ENCODE data around the gene TDO2. TPM values are rescaled to one million over a fixed set of nuclear protein-coding genes. Genes with fewer than 3 reads are reported as not detected.
A peak's percentile ranks its signal among the peaks of the same experiment; 100 is the strongest.
"Not testable (repeated sequence)": the region's sequence is repeated elsewhere in the genome, so short reads cannot be mapped to it uniquely, and the experiment has no call there.

TDO2 gene
- 0.29 and 0.45 TPM in 2 replicates for total RNA-seq (2014; rRNA removed; shearing (Covaris generic))
- polyA plus RNA-seq (2015; cell fraction: cytosol; rRNA removed): 0.35 and 0.36 TPM in 2 replicates
- 2.3 and 5.6 TPM in 2 replicates for polyA plus RNA-seq (2015; cell fraction: nucleus; rRNA removed)

- in situ Hi-C loops (cut with HindIII; ENCODE audit: low pct_unique_long_range_greater_than_20kb, low sequenced_read_pairs): no loop called here
- no peak for DNase-seq (ENCODE audit: low read depth, low spot score)
Measured at GRCh38 chr4:155903453-155903852, at the start of gene TDO2. Gene TDO2, plus strand, starts transcription at chr4:155903696. Its CDS starts 63 bp downstream, at chr4:155903759.

- in situ Hi-C loops (cut with HindIII; ENCODE audit: low pct_unique_long_range_greater_than_20kb, low sequenced_read_pairs): no loop called here
- peak; percentile 41 for DNase-seq (ENCODE audit: low read depth, low spot score)
Measured at GRCh38 chr4:155854582-155855226, 48.8 kb upstream of the TDO2 start.

GRCh38 chr4:155855897-155856296, 47.6 kb upstream of the TDO2 start:
- in situ Hi-C loops (cut with HindIII; ENCODE audit: low pct_unique_long_range_greater_than_20kb, low sequenced_read_pairs): no loop called here
- no peak for DNase-seq (ENCODE audit: low read depth, low spot score)

- in situ Hi-C loops (cut with HindIII; ENCODE audit: low pct_unique_long_range_greater_than_20kb, low sequenced_read_pairs): no loop called here
- DNase-seq (ENCODE audit: low read depth, low spot score): no peak
Measured at GRCh38 chr4:155866177-155866576, 37.3 kb upstream of the TDO2 start, which contains the start of gene ASIC5. Gene ASIC5, minus strand, starts transcription at chr4:155866277. Its CDS starts 51 bp downstream, at chr4:155866226.

GRCh38 chr4:155875878-155876277, 27.6 kb upstream of the TDO2 start:
- DNase-seq (ENCODE audit: low read depth, low spot score): no peak
- in situ Hi-C loops (cut with HindIII; ENCODE audit: low pct_unique_long_range_greater_than_20kb, low sequenced_read_pairs): no loop called here

GRCh38 chr4:155877971-155878370, 25.5 kb upstream of the TDO2 start:
- DNase-seq (ENCODE audit: low read depth, low spot score): no peak

GRCh38 chr4:155878611-155879010, 24.9 kb upstream of the TDO2 start:
- in situ Hi-C loops (cut with HindIII; ENCODE audit: low pct_unique_long_range_greater_than_20kb, low sequenced_read_pairs): no loop called here
- no peak for DNase-seq (ENCODE audit: low read depth, low spot score)

More at GRCh38 chr4:155877971-155878370, 25.5 kb upstream of the TDO2 start:
- in situ Hi-C loops (cut with HindIII; ENCODE audit: low pct_unique_long_range_greater_than_20kb, low sequenced_read_pairs): no loop called here

GRCh38 chr4:155879767-155880166, 23.7 kb upstream of the TDO2 start:
- in situ Hi-C loops (cut with HindIII; ENCODE audit: low pct_unique_long_range_greater_than_20kb, low sequenced_read_pairs): no loop called here
- DNase-seq (ENCODE audit: low read depth, low spot score): no peak

GRCh38 chr4:155881555-155881954, 21.9 kb upstream of the TDO2 start:
- DNase-seq (ENCODE audit: low read depth, low spot score): no peak
- in situ Hi-C loops (cut with HindIII; ENCODE audit: low pct_unique_long_range_greater_than_20kb, low sequenced_read_pairs): no loop called here

GRCh38 chr4:155883895-155884294, 19.6 kb upstream of the TDO2 start:
- DNase-seq (ENCODE audit: low read depth, low spot score): no peak
- in situ Hi-C loops (cut with HindIII; ENCODE audit: low pct_unique_long_range_greater_than_20kb, low sequenced_read_pairs): no loop called here

- in situ Hi-C loops (cut with HindIII; ENCODE audit: low pct_unique_long_range_greater_than_20kb, low sequenced_read_pairs): no loop called here
- DNase-seq (ENCODE audit: low read depth, low spot score): no peak
Measured at GRCh38 chr4:155885666-155886065, 17.8 kb upstream of the TDO2 start.

- in situ Hi-C loops (cut with HindIII; ENCODE audit: low pct_unique_long_range_greater_than_20kb, low sequenced_read_pairs): no loop called here
- no peak for DNase-seq (ENCODE audit: low read depth, low spot score)
Measured at GRCh38 chr4:155887045-155887444, 16.5 kb upstream of the TDO2 start.

- in situ Hi-C loops (cut with HindIII; ENCODE audit: low pct_unique_long_range_greater_than_20kb, low sequenced_read_pairs): no loop called here
- no peak for DNase-seq (ENCODE audit: low read depth, low spot score)
Measured at GRCh38 chr4:155887847-155888570, 15.5 kb upstream of the TDO2 start.

GRCh38 chr4:155889031-155889793, 14.3 kb upstream of the TDO2 start:
- in situ Hi-C loops (cut with HindIII; ENCODE audit: low pct_unique_long_range_greater_than_20kb, low sequenced_read_pairs): no loop called here
- DNase-seq (ENCODE audit: low read depth, low spot score): no peak

GRCh38 chr4:155889946-155890345, 13.6 kb upstream of the TDO2 start:
- in situ Hi-C loops (cut with HindIII; ENCODE audit: low pct_unique_long_range_greater_than_20kb, low sequenced_read_pairs): no loop called here
- DNase-seq (ENCODE audit: low read depth, low spot score): no peak

- DNase-seq (ENCODE audit: low read depth, low spot score): no peak
- in situ Hi-C loops (cut with HindIII; ENCODE audit: low pct_unique_long_range_greater_than_20kb, low sequenced_read_pairs): no loop called here
Measured at GRCh38 chr4:155891058-155891457, 12.4 kb upstream of the TDO2 start.

GRCh38 chr4:155898371-155898770, 5.1 kb upstream of the TDO2 start:
- DNase-seq (ENCODE audit: low read depth, low spot score); in situ Hi-C loops (cut with HindIII; ENCODE audit: low pct_unique_long_range_greater_than_20kb, low sequenced_read_pairs): not testable (repeated sequence)

- no peak for DNase-seq (ENCODE audit: low read depth, low spot score)
- in situ Hi-C loops (cut with HindIII; ENCODE audit: low pct_unique_long_range_greater_than_20kb, low sequenced_read_pairs): no loop called here
Measured at GRCh38 chr4:155899891-155900290, 3.6 kb upstream of the TDO2 start.
